PFSK-1 (cell line): ENCODE data around the gene PEAK1.

Experiments
- FOXP2 ChIP-seq: optimal IDR thresholded peaks from 2 replicates; pipeline ENCODE3; 2011; ENCODE audit warnings: borderline replicate concordance, control low read depth, inconsistent platforms; ENCODE audit not compliant: insufficient read depth; ENCODE audit errors: extremely low read length, extremely low read depth
- POLR2AphosphoS5 ChIP-seq: IDR thresholded peaks from 2 replicates; pipeline ENCODE4 v1.6.1; 2012; ENCODE audit warnings: low read depth, mild to moderate bottlenecking, control low read depth, low read length, moderate library complexity
- SIN3A ChIP-seq: IDR thresholded peaks from 2 replicates; pipeline ENCODE4 v1.6.1; 2012; ENCODE audit warnings: mild to moderate bottlenecking, low read length, moderate library complexity, borderline replicate concordance; ENCODE audit not compliant: insufficient read depth
- TAF1 ChIP-seq: IDR thresholded peaks from 2 replicates; pipeline ENCODE4 v1.6.1; 2012; ENCODE audit warnings: low read length, control low read depth, borderline replicate concordance; ENCODE audit not compliant: insufficient read depth
- TF ChIP-seq, protein P1 (sequence below), 2 experiments: IDR thresholded peaks; 2 replicates each; pipeline versions ENCODE4 v1.6.1 to v1.8.0; 2011 to 2012; ENCODE audit warnings: low read depth in 2 of 2, low read length in 2 of 2, control low read depth in 1 of 2, inconsistent platforms in 1 of 2, mild to moderate bottlenecking in 1 of 2, moderate library complexity in 1 of 2; ENCODE audit not compliant: insufficient read depth in 1 of 2

DNA sequence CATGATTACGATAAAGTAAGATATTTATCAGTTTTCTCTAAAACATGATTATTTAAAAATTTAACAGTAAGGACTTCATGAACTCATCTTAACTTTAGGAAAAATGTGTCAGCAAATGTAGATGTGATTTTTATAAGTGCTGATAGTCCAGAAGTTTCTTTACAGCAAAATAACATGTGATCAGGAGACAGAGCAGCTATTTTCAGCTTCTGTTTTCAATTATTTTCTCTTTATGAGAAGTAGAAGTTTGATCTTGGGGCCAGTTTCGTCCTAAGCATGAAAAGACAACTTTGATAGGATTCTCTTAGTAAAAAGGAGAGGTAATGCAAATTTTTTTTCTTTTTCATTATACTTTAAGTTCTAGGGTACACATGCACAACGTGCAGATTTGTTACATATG lies 252.5 kb downstream of the PEAK1 start:
- TF ChIP-seq TAF1 (no peak), POLR2AphosphoS5 (no peak), SIN3A (no peak), FOXP2 (no peak)
- TF ChIP-seq, protein P1, sequence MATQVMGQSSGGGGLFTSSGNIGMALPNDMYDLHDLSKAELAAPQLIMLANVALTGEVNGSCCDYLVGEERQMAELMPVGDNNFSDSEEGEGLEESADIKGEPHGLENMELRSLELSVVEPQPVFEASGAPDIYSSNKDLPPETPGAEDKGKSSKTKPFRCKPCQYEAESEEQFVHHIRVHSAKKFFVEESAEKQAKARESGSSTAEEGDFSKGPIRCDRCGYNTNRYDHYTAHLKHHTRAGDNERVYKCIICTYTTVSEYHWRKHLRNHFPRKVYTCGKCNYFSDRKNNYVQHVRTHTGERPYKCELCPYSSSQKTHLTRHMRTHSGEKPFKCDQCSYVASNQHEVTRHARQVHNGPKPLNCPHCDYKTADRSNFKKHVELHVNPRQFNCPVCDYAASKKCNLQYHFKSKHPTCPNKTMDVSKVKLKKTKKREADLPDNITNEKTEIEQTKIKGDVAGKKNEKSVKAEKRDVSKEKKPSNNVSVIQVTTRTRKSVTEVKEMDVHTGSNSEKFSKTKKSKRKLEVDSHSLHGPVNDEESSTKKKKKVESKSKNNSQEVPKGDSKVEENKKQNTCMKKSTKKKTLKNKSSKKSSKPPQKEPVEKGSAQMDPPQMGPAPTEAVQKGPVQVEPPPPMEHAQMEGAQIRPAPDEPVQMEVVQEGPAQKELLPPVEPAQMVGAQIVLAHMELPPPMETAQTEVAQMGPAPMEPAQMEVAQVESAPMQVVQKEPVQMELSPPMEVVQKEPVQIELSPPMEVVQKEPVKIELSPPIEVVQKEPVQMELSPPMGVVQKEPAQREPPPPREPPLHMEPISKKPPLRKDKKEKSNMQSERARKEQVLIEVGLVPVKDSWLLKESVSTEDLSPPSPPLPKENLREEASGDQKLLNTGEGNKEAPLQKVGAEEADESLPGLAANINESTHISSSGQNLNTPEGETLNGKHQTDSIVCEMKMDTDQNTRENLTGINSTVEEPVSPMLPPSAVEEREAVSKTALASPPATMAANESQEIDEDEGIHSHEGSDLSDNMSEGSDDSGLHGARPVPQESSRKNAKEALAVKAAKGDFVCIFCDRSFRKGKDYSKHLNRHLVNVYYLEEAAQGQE (IDR thresholded peaks at IDR 0.05; ENCODE audit: insufficient read depth in 1 of 2, low read depth in 2 of 2, low read length in 2 of 2): no peak
